ENCODE data around the gene FN3KRP. TPM values are rescaled to one million over a fixed set of nuclear protein-coding genes. Genes with fewer than 3 reads are reported as not detected.

FN3KRP gene
- total RNA-seq, 1 experiment from 2014 or later, result 37.7 TPM

DNA sequence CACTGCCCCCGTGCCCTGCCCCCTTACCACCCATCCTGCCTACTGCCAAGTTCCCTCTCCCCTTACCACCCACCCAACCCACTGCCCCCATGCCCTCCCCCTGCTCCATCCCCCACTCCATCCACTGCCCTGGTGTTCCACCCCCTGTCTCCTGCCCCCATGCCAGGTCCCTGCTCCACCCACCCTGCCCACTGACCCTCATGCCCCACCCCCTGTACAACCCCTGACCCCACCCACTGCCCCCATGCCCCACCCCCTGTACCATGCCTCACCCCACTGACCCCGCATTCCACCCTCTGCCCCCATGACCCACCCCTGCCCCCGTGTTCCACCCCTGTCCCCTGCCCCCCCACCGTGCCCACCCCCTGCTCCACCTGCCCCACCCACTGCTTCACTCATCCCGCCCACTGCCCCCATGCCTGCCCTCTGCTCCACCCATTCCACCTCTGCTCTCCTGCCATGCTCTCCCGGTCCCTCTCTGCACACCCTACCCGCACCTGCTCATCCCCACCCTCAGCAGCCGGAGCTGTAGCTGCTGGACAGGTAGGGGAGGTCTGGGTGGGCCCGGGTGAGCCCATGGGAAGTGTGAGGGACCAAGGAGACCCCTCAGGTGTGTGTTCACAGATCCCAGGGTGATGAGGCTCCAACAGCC is 7.4 kb upstream of the FN3KRP start:
- DNase-seq (ENCODE audit: low read depth), result no peak

- no peak for DNase-seq (ENCODE audit: low read depth)
Observed at GRCh38 chr17:82709676-82710498, 6.6 kb upstream of the FN3KRP start.

DNA sequence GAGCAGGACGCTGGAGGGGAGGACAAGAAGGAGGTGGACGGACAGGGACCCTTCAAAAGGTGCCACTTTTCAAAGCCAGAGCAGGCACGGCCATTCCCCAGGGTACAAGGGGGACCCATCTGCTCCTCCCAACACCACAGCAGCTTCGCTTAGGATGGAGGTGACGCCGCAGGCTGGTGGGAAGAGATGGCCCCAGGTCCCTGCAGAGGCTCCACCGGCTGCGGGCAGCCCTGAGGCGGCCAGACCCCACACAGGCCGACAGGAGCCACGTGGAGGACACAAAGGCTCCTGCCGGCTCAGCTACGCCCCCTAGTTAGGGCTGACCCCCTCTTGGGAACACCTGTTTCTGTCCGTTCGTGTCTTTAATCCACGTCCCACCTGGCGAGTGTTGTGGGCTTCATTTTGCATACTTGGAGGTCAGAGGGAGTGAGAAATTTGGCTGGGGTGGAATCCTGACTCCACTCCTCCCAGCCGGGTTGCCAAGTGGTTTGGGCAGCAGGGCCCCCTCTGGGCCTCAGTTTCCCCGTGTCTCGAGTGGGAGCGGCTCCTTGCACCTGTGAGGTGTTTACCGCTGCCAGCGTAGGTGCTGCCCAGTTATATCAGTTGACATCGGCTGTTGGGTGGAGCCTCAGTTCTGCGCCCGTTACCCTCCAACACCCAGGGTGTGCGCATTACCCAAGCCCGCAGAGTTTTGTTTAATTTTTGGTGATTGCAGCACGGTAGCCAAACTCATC is 5.8 kb upstream of the FN3KRP start:
- DNase-seq (ENCODE audit: low read depth), result peak; percentile 26

DNA sequence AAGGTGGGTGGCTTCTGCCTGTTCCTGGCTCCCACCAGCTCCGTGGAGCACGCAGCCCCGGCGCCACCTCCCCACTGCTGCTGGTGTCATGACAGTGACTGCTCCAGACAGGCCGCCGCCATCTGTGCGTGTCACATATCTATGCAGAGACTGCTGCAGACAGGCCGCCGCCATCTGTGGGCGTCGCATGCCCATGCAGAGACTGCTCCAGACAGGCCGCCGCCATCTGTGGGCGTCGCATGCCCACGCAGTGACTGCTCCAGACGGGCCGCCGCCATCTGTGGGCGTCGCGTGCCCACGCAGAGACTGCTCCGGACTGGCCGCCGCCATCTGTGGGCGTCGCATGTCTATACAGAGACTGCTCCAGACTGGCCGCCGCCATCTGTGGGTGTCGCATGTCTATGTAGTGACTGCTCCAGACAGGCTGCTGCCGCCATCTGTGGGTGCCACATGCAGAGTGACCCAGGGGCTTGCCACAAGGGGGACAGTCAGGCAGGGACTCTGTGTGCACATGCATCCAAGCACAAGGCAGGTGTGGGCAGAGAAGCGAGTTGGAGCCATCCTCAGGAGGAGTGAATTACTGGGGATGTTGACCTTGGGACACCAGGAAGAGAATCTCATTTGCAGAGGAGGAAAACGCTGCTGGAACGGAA is 3.3 kb upstream of the FN3KRP start:
- DNase-seq (ENCODE audit: low read depth), result no peak

- no peak for DNase-seq (ENCODE audit: low read depth)
Observed at GRCh38 chr17:82718986-82719685, 2.6 kb downstream of the FN3KRP start.

- DNase-seq (ENCODE audit: low read depth), result no peak
Observed at GRCh38 chr17:82720204-82720603, 3.7 kb downstream of the FN3KRP start.

GRCh38 chr17:82722341-82723013 is 6.0 kb downstream of the FN3KRP start:
- no peak for DNase-seq (ENCODE audit: low read depth)

GRCh38 chr17:82723169-82723807 is 6.8 kb downstream of the FN3KRP start:
- no peak for DNase-seq (ENCODE audit: low read depth)

DNA sequence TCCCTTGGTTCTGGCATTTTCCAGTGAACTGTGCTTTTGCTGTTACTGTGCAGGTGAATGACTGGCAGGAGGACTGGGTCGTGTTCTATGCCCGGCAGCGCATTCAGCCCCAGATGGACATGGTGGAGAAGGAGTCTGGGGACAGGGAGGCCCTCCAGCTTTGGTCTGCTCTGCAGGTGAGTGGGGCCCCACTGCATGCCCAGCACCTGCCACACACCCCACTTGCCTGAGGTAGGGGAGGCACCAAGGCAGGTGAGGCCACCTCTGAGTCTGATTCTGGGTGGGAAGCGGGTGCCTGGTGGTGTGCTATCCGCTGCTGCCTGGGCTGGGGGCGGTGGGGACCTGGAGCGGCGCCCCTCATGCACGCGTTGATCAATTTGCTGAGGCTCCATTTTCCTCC is 9.9 kb downstream of the FN3KRP start:
- DNase-seq (ENCODE audit: low read depth), result no peak

GRCh38 chr17:82729479-82730260 is 13.2 kb downstream of the FN3KRP start:
- DNase-seq (ENCODE audit: low read depth), result no peak

DNA sequence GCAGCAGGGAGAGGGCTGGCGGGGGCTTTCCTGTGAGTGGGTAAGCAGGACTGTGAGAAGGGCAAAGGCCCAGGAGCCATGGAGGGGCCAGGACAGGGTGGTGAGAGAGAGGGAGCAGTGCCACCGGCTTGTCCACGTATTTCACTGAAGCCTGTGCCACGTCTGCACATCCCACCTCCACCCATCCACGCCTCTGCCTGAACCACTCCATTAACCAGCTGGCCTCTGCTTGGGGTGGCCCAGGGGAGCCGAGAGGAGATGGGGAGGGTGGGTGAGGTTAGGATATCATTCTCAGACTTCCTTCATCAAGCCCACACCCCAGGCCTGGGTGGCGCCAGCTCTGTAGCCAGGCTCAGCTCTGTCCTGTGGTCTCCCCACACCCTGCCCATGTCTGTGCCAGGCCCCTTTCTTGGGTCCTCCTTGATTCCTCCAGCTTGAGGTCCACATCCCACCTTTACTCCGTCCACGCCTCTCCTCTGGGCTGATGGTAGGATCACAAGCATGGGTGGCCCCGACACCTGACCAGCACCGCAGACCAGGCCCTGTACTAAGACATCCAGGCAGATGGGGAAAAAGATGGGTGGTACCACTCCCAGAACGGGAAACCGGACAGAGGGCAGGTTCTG is 15.7 kb downstream of the FN3KRP start:
- DNase-seq (ENCODE audit: low read depth), result no peak

GRCh38 chr17:82734987-82735866 is 18.7 kb downstream of the FN3KRP start, which contains the start of gene FN3K:
TSS of gene FN3K (plus strand) at chr17:82735615. CDS start at chr17:82735637, 22 bp downstream.
- DNase-seq (ENCODE audit: low read depth), result no peak

DNA sequence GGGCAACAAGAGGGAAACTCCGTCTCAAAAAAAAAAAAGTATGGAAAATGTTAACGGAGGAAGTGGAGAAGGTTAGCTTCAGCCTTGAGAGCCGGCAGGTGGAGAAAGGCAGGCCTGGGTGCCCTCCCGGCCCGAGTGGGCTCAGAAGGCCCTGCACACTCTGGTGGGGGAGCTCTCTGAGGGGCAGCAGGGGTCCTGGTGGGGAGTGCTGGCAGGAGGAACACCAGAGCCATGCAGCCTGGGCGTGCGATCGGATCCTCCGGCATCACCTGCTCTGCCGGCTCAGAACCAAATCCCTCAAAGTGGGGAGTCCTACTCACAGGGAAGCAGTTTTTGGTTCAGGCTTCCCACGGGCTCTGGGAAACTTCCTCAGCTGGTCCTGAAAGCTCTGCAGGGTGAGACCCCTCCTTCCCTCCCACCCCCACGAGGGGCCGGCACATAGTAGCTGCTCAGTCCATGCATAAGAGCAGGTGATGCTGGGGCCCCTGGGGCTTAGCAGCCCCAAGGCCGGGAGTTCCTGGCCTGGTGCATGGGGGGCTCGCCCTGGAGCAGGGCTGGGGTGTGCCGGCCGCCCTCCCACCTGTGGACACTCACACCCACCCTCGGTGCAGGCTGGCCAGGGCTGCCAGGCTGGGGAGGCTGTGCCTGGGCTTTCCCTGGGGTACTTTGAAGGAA is 20.1 kb downstream of the FN3KRP start:
- no peak for DNase-seq (ENCODE audit: low read depth)

GRCh38 chr17:82737967-82738877 is 21.7 kb downstream of the FN3KRP start:
- DNase-seq (ENCODE audit: low read depth), result no peak

DNA sequence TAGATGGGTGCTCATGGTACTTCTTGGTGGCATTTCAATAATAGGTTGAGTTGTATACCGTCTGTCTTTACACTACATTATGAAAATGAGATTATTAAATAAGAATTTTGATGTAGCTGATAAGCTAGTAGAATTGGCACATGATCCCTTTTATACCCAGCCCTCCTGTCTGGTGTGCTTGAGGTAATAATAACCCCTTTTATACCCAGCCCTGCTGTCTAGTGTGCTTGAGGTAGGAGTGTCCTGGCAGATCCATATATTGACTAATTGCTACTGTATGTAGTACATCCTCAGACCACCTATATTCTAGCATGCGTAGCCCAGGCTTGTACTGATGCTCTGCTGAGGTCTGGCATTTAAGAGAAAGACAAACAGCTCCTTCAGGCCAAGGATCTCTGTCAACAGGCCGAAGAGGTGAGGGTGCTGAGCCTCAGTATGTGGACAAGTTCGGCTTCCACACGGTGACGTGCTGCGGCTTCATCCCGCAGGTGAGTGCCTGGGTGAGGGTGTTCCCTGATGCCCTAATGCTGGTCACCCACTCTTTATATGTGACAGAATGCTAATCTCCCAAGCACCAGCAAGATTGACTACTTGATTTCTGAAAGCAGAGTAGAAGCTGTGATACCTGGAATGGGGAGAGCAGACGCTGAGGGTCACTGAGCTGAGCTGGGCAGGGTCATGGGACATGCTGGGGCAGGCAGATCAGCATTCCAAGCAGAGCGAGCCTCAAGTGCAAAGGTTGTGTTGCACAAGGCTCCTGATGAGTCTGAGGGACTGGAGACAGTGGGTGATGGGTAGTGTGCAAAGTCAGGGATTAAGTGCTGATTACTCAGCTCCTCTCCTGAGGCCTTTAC is 24.6 kb downstream of the FN3KRP start:
- DNase-seq (ENCODE audit: low read depth), result no peak

All from LHCN-M2 (cell line).